Amygdala (tissue), 56 donors: ENCODE data around the gene TEX261.
A peak's percentile ranks its signal among the peaks of the same experiment; 100 is the strongest.
"Not testable (repeated sequence)": the region's sequence is repeated elsewhere in the genome, so short reads cannot be mapped to it uniquely, and the experiment has no call there.

ENCODE experiments used
- DNase-seq, 56 donors: peaks; one replicate each; lab custom pipeline; 2025; lab: John Stamatoyannopoulos, UW

The TEX261 gene

DNA sequence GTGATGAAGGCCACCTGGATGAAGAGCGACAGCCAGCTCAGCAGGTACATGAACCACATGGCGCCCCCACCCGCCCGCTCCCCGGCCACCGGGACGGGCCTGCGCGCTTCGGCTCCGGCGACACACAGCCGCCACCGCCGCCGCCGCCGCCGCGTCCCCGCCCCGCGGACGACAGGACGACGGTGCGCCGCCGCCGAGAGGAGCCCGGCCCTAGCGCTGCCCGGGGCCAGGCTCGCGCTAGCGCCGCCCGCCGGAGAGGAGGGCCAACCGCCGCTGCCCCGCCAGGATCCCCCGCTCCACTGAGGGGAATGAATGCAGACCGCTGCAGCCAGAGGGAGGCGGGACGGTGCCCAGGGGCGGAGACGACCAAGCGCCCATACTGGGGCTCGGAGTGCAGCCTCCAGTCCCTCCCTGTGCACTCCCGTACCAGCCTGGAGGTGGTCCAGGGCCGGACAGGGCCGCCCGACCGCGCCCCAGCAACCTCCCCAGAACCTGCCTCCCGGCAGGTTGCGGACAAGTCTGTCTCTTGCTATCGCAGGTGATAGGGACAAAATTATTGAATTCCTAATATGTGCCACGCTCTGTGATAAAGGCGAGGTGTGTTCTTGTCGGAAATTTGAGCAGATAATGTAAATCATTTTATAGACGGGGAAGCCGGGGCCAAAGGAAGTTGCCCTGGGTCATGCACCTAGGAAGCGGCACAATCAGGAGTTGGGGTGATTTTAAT lies at the start of gene TEX261:
Gene TEX261, minus strand, starts transcription at position 175 of the 727 bp plus-strand sequence. Its CDS starts 116 bp downstream, at position 59.
- peak; percentile 30 to 88 (median 74) for DNase-seq

GRCh38 chr2:71043531-71044407 lies 49.1 kb upstream of the TEX261 start:
- no peak for DNase-seq

DNA sequence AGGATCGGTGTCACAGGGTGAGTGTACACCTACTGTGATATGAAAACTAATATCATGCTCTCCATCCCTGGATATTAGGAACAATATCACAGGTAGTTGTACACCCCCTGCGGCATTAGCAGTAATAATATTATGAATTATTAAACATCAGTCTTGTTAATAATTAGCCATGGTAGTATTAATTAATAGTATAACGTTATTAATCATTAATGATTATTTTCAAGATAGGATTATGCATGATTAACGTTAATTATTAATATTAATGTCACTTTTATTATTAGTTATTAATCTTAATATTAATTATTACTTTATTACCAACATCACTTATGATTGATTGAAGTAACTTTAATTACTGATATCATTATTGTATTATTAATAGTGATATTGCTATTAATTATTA lies 47.6 kb upstream of the TEX261 start:
- DNase-seq: no peak

DNA sequence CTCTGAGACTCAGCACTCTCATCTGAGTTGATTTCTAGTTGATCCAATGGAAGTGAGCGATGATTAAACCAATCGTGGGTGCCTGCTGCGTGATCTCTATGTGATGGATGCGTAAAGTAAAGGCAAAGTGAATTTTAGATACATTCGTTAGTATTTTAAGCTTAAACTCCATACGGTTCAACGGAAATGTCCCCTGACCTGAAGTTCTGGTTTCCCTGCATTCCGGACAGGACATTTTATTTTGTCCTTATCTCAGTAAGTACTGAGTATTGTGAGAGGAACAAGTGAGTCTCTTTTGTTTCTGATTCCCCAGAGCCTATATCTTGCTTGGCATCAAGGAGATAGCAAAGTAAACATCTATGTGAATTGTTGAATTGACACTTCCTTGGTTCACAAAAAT lies 41.6 kb upstream of the TEX261 start:
- DNase-seq: not testable (repeated sequence)

DNA sequence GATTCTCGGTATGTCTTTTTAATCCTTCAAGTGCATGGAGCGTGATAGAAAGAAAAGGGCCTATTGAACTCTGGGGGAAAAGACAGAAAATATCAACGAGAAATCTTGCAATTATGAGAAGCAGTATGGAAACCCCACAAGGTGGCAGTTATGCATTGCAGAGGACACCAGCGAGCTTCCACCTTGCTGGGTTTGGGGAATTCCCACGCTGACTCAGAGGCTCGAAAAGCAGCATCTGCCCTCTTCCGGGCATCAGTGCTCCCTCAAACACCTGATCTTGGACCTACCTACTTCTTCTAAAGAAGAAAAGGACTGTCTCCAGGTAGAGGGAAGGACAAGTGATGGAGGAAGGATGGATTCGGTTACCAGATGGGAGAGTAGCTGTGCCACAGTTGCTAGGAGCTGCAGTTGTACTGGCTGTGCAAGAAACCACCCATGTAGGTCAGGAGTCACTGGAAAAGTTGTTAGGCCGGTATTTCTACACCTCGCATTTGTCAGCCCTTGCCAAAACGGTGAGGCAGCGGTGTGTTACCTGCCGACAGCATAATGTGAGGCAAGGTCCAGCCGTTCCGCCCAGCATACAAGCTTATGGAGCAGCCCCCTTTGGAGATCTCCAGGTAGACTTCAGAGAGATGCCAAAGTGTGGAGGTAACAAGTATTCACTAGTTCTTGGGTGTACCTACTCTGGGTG lies 29.0 kb upstream of the TEX261 start:
- not testable (repeated sequence) for DNase-seq

GRCh38 chr2:71021394-71021793 lies 26.7 kb upstream of the TEX261 start:
- not testable (repeated sequence) for DNase-seq

DNA sequence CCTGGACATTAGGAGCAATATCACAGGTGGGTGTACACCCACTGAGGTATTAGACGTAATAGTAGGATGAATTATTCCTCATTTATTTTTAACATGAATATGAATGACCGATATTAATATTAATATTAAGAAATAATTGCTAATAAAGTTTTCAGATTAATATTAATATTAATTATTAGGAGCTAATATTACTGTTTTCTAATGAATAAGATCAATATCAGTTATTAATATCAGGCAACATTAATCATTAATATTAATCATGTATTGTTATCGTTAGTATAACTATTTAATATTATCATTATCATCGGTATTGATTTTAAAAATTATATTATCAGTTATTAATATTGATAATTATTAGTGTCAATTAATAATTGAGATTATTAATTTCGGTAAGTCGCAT lies 25.3 kb upstream of the TEX261 start:
- DNase-seq: not testable (repeated sequence)

DNA sequence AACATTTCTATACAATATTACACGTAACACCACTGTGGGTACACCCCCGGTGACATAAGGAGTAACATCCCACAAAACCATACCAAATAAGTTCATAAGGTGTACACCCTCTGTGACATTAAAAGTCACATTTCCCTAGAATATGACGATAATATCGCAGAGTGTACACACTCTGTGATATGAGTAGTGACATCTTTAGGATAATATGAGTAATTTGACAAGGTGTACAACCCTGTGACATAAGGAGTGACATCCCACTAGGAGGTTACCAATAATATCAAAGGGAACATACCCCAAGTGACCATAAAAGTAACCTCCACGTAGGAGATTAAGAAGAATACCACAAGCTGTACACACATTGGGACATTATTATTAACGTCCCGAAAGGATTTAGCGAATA lies 24.0 kb upstream of the TEX261 start:
- no peak for DNase-seq

- not testable (repeated sequence) for DNase-seq
Observed at GRCh38 chr2:71011786-71012185, 17.1 kb upstream of the TEX261 start.

DNA sequence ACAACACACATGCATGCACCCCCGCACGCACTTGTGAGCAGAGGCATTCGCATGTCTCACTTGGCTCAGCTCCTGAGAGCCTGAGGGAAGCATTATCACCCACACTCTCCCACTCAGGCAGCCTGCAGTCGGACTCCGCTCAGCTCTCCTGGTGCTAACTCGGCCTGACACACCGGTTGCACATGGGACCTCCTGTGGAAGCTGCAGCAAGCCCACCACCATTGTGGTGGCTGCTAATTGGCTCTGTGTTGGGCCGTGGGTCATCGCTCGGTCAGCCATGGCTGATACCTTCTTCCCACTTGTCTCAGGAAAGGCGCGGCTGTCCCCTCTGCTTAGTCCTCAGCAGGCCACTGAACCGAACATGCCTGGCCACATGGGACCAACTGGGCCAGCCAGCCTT lies 13.7 kb upstream of the TEX261 start:
- no peak for DNase-seq

DNA sequence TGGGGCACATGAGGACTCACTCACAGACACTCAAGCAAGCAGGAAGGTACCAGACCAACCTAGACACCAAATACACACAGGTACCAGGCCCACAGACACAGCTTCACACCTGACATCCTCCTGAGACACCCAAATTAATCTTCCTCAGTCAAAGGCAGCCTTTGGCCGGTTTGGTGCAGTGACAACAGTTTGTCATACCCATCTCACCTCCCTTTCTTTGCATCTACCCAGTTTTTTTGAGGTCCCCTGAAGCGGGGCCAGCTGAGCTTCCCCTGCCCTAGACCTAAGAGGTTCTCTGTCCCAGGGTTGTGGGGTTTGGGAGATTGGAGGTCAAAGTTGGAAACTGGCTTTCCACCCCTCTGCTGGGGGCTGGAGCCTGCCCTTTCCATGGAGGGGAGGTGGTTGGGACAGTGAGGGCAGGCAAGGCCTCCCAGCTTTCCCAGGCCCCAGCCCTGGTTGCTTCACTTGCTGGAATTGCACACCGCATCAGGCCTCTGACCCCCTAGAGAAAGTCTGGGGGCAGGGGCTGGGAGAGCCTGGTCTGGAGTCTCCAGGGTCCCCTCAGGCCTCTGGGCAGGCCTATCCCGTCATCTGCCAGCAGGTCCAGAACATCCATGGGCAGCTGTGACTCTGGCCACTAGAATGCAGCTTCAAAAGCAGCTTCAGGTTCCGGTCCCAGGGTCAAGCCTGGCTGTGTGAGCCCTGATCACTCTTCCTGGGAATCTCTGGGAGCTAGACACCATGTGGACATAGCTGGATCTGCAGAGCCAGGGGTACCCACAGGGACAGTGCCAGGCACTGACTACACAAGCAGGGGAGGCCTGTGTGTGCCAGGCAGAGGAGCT lies 12.5 kb upstream of the TEX261 start:
- DNase-seq: no peak

- DNase-seq: no peak
Observed at GRCh38 chr2:71006323-71006722, 11.7 kb upstream of the TEX261 start.

- no peak for DNase-seq
Observed at GRCh38 chr2:71005271-71006202, 10.9 kb upstream of the TEX261 start.

- no peak for DNase-seq
Observed at GRCh38 chr2:71004857-71005256, 10.2 kb upstream of the TEX261 start.

DNA sequence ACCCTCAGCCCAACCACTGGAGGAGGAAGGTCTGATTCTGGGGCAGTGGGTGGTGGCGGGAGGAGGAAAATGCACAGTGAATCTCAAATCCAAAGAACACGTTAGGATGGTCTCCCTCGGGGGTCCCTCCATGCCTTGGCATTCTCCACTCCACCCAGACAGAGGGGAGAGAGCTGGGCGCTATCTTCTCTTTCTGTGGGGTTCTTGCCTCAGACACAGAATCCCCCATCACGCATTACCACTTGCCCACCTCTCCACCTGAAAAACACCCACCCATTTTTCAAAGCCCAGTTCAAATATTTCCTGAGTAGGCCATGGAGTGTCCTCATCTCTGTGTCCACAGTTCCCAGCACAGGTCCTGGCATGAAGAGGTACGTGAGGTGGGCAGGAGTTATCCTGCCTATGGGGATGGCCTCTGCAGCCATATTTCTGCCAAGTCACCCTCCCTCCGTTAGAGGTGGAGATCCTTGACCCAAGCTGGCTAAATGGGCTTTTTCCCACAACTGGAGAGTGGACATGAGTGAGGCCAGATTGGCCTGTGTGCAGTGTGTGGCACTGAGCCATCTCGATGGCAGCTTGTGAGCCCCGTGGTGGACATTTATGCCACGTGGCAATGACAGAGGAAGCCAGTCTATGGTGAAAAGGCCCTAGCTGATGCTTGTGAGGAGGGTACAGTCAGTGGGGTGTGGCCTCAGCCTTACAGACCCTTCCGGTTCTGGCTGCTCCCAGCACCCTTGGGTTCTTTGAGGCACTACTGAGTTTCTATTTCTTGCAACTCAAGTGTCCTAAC lies 9.5 kb upstream of the TEX261 start:
- DNase-seq: no peak

DNA sequence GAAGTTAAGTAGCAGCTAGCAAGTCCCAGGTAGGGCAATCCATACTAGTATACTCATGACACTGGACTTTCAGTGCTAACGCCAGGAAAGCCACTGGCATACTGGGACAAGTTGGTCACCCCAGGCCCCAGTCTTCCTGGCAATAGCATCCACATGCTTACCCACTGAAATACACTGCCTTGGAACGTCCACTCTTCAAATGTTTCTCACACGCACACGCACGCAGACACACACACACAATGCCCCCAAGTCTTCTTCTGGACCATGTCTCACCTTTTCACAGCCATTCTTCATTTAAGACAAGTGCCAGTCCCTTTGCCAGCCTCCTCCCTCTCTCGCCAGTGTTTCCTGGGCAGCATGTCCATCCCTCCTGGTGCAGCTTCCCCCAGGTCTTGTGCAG lies 8.7 kb upstream of the TEX261 start:
- DNase-seq: no peak

DNA sequence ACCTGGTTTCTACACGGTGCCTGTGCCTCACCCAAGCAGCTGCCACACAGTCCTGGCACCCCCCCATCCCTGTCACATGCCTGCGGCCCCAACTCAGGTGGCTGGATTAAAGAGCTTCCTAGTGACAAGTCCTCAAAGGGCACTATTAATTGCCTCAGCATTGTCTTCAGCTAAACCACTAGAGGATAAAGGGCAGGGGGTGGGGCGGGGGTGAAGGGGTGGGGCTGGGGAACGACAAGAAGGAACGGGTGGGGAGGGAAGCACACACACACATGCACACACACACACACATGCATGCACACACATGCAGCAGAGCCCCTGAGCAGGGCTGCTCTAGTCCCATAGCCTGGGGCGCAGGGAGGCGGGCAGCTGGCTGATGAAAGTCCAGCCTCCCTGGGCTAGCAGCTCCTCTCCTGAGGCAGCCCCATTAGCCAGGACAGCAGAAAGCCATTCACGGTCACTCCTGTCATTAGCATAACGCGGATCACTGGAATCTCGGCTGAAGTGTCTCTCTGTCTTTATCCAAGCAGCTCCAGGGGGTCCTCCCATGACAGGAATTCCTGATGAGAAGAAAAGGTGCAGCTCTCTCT lies 7.4 kb upstream of the TEX261 start:
- DNase-seq: no peak

DNA sequence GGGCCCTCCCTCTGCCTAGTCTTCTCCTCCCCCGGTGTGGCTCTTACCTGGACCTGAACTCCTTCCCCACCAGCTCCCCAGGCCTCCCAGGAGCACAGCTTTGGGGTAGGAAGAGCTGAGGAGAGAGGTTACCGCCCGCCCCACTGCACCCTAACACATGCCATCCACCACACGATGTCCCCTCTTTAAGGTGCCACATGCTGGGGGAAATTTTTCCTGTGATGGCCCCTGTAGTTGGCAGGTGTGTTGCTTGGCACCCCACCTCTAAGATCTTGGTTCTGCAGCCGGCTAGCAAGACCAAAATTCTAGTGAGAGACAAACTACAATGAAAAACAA lies 6.9 kb upstream of the TEX261 start:
- no peak for DNase-seq
